Activated naive CD8-positive, alpha-beta T cell (primary cell): Measurements from ENCODE around the gene S100A14.
"Not testable (repeated sequence)": the region's sequence is repeated elsewhere in the genome, so short reads cannot be mapped to it uniquely, and the experiment has no call there.

Experiments used
- H3K27ac Mint-ChIP-seq: one replicate; pipeline ENCODE4 v1.8.0; 2021; ENCODE audit warnings: mixed read lengths
- H3K27me3 Mint-ChIP-seq: one replicate; pipeline ENCODE4 v1.8.0; 2021; ENCODE audit warnings: mixed read lengths
- H3K36me3 Mint-ChIP-seq: one replicate; pipeline ENCODE4 v1.8.0; 2021; ENCODE audit warnings: mixed read lengths
- H3K4me1 Mint-ChIP-seq: one replicate; pipeline ENCODE4 v1.8.0; 2021; ENCODE audit warnings: low read depth, mixed read lengths
- H3K4me3 Mint-ChIP-seq: one replicate; pipeline ENCODE4 v1.8.0; 2021; ENCODE audit warnings: mild to moderate bottlenecking, mixed read lengths
- H3K9me3 Mint-ChIP-seq: one replicate; pipeline ENCODE4 v1.8.0; 2021; ENCODE audit warnings: low read depth, mixed read lengths

S100A14 gene

GRCh38 chr1:153597206-153597605 lies 18.9 kb downstream of the S100A14 start:
- H3K27ac Mint-ChIP-seq = no peak overlapping the region
- no peak overlapping the region for H3K4me3 Mint-ChIP-seq
- no peaks in the 10 kb centered on the region for H3K27me3 Mint-ChIP-seq

GRCh38 chr1:153592748-153593147 lies 23.4 kb downstream of the S100A14 start:
- Mint-ChIP-seq H3K27ac (no peak overlapping the region), H3K4me1 (peaks cover 9% of the 10 kb centered on the region), H3K27me3 (no peaks in the 10 kb centered on the region), H3K9me3 (no peaks in the 10 kb centered on the region), H3K36me3 (no peaks in the 10 kb centered on the region), H3K4me3 (no peak overlapping the region)

More at GRCh38 chr1:153597206-153597605, 18.9 kb downstream of the S100A14 start:
- H3K36me3 Mint-ChIP-seq = no peaks in the 10 kb centered on the region
- no peaks in the 10 kb centered on the region for H3K9me3 Mint-ChIP-seq
- H3K4me1 Mint-ChIP-seq = peaks cover 20% of the 10 kb centered on the region

GRCh38 chr1:153588482-153588881 lies 27.6 kb downstream of the S100A14 start:
- Mint-ChIP-seq H3K4me1 (no peaks in the 10 kb centered on the region), H3K4me3 (no peak overlapping the region), H3K27ac (no peak overlapping the region), H3K9me3 (no peaks in the 10 kb centered on the region), H3K36me3 (no peaks in the 10 kb centered on the region), H3K27me3 (no peaks in the 10 kb centered on the region)

GRCh38 chr1:153588033-153588432 lies 28.1 kb downstream of the S100A14 start:
- not testable (repeated sequence) for H3K27me3 Mint-ChIP-seq, H3K4me3 Mint-ChIP-seq, H3K27ac Mint-ChIP-seq, H3K9me3 Mint-ChIP-seq, H3K36me3 Mint-ChIP-seq, H3K4me1 Mint-ChIP-seq

- H3K36me3 Mint-ChIP-seq = no peaks in the 10 kb centered on the region
- H3K4me1 Mint-ChIP-seq = no peaks in the 10 kb centered on the region
- no peaks in the 10 kb centered on the region for H3K27me3 Mint-ChIP-seq
- H3K9me3 Mint-ChIP-seq = no peaks in the 10 kb centered on the region
- H3K4me3 Mint-ChIP-seq = no peak overlapping the region
- no peak overlapping the region for H3K27ac Mint-ChIP-seq
Observed at GRCh38 chr1:153587314-153587713, 28.8 kb downstream of the S100A14 start.

- H3K27ac Mint-ChIP-seq = no peak overlapping the region
- H3K27me3 Mint-ChIP-seq = no peaks in the 10 kb centered on the region
- no peaks in the 10 kb centered on the region for H3K36me3 Mint-ChIP-seq
- no peaks in the 10 kb centered on the region for H3K9me3 Mint-ChIP-seq
- H3K4me1 Mint-ChIP-seq = no peaks in the 10 kb centered on the region
- H3K4me3 Mint-ChIP-seq = no peak overlapping the region
Observed at GRCh38 chr1:153586347-153586746, 29.8 kb downstream of the S100A14 start.

GRCh38 chr1:153585006-153585405 lies 31.1 kb downstream of the S100A14 start:
- Mint-ChIP-seq H3K27me3 (no peaks in the 10 kb centered on the region), H3K36me3 (no peaks in the 10 kb centered on the region), H3K4me3 (no peak overlapping the region), H3K4me1 (no peaks in the 10 kb centered on the region), H3K27ac (no peak overlapping the region), H3K9me3 (no peaks in the 10 kb centered on the region)

- H3K27me3 Mint-ChIP-seq = no peaks in the 10 kb centered on the region
- H3K4me3 Mint-ChIP-seq = no peak overlapping the region
- no peaks in the 10 kb centered on the region for H3K4me1 Mint-ChIP-seq
- no peaks in the 10 kb centered on the region for H3K36me3 Mint-ChIP-seq
- no peaks in the 10 kb centered on the region for H3K9me3 Mint-ChIP-seq
- no peak overlapping the region for H3K27ac Mint-ChIP-seq
Observed at GRCh38 chr1:153583976-153584375, 32.1 kb downstream of the S100A14 start.

- not testable (repeated sequence) for H3K4me1 Mint-ChIP-seq, H3K36me3 Mint-ChIP-seq, H3K9me3 Mint-ChIP-seq, H3K27ac Mint-ChIP-seq, H3K4me3 Mint-ChIP-seq, H3K27me3 Mint-ChIP-seq
Observed at GRCh38 chr1:153583514-153583913, 32.6 kb downstream of the S100A14 start.

GRCh38 chr1:153582836-153583235 lies 33.3 kb downstream of the S100A14 start:
- H3K27me3 Mint-ChIP-seq, H3K9me3 Mint-ChIP-seq, H3K4me1 Mint-ChIP-seq, H3K36me3 Mint-ChIP-seq, H3K27ac Mint-ChIP-seq, H3K4me3 Mint-ChIP-seq: not testable (repeated sequence)

GRCh38 chr1:153578936-153579335 lies 37.2 kb downstream of the S100A14 start:
- no peaks in the 10 kb centered on the region for H3K4me1 Mint-ChIP-seq
- no peaks in the 10 kb centered on the region for H3K36me3 Mint-ChIP-seq
- H3K9me3 Mint-ChIP-seq = no peaks in the 10 kb centered on the region
- H3K27ac Mint-ChIP-seq = no peak overlapping the region
- no peak overlapping the region for H3K4me3 Mint-ChIP-seq
- peaks cover 5% of the 10 kb centered on the region for H3K27me3 Mint-ChIP-seq

- Mint-ChIP-seq H3K9me3 (no peaks in the 10 kb centered on the region), H3K27me3 (peaks cover 5% of the 10 kb centered on the region), H3K27ac (no peak overlapping the region), H3K4me3 (no peak overlapping the region), H3K36me3 (no peaks in the 10 kb centered on the region), H3K4me1 (no peaks in the 10 kb centered on the region)
Observed at GRCh38 chr1:153578490-153578889, 37.6 kb downstream of the S100A14 start.

- Mint-ChIP-seq H3K27ac (no peak overlapping the region), H3K9me3 (no peaks in the 10 kb centered on the region), H3K4me1 (peaks cover 7% of the 10 kb centered on the region), H3K27me3 (peaks cover 5% of the 10 kb centered on the region), H3K36me3 (no peaks in the 10 kb centered on the region), H3K4me3 (no peak overlapping the region)
Observed at GRCh38 chr1:153577624-153578051, 38.5 kb downstream of the S100A14 start.

- peaks cover 11% of the 10 kb centered on the region for H3K4me1 Mint-ChIP-seq
- H3K9me3 Mint-ChIP-seq = no peaks in the 10 kb centered on the region
- H3K27me3 Mint-ChIP-seq = peaks cover 5% of the 10 kb centered on the region
- no peak overlapping the region for H3K4me3 Mint-ChIP-seq
- H3K36me3 Mint-ChIP-seq = no peaks in the 10 kb centered on the region
- H3K27ac Mint-ChIP-seq = no peak overlapping the region
Observed at GRCh38 chr1:153577138-153577537, 39.0 kb downstream of the S100A14 start.

GRCh38 chr1:153575497-153575896 lies 40.6 kb downstream of the S100A14 start:
- H3K9me3 Mint-ChIP-seq, H3K27ac Mint-ChIP-seq, H3K27me3 Mint-ChIP-seq, H3K4me3 Mint-ChIP-seq, H3K36me3 Mint-ChIP-seq: not testable (repeated sequence)
- H3K4me1 Mint-ChIP-seq = peaks cover 17% of the 10 kb centered on the region

GRCh38 chr1:153575081-153575491 lies 41.0 kb downstream of the S100A14 start:
- H3K27me3 Mint-ChIP-seq, H3K4me3 Mint-ChIP-seq, H3K27ac Mint-ChIP-seq, H3K9me3 Mint-ChIP-seq, H3K36me3 Mint-ChIP-seq: not testable (repeated sequence)
- H3K4me1 Mint-ChIP-seq = peaks cover 17% of the 10 kb centered on the region

GRCh38 chr1:153573351-153573750 lies 42.8 kb downstream of the S100A14 start:
- Mint-ChIP-seq H3K27ac (peak overlapping the region; percentile 11), H3K9me3 (no peaks in the 10 kb centered on the region), H3K27me3 (peaks cover 4% of the 10 kb centered on the region), H3K4me1 (peaks cover 22% of the 10 kb centered on the region), H3K36me3 (no peaks in the 10 kb centered on the region), H3K4me3 (peak overlapping the region; percentile 7)
